IPS DF 4.7 (cell line): Measurements from ENCODE around the gene HECTD4.

ENCODE experiments used
- DNase-seq: peaks from one replicate; pipeline ENCODE4 v3.0.0-alpha.2; 2013; ENCODE audit warnings: low spot score; ENCODE audit errors: extremely low read depth

The HECTD4 gene

DNA sequence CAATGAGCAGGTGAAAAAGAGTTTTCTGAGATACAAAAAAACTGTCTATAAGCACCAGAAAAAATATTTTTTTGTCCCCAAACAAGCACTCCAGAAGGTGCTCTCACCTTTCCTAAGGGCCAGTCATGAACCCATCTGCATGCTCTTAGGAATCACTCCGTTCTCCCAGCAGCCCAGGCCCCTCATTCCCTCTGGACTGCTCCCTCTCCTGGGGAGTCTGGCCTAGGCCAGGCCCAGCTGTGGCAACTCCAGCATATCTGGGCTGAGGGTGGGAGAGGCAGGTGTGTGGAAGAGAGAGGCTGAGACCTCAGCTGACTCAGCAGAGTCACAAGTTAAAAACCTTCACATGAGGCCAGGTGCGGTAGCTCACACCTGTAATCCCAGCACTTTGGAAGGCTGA, 202.3 kb downstream of the HECTD4 start:
- DNase-seq, result no peak

DNA sequence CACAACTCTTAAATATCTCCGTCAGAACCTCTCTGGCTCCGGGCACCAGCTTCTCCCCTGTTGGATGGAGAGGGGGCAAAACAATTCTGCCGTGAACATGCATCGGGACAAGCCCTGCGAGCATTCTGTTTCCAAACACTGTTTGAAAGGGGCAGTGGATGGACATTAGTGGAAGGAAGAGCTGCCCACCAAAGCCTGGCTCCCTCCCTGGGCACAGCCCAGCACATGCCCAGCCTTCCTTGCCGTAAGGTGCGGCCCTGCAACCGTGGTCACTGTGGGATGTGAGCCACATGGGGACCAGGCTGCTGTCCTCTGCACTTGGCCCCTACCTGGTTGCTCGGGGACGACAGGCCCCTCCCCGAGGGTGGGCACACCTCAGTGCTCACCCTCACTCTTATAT, 202.9 kb downstream of the HECTD4 start:
- DNase-seq, result no peak

DNA sequence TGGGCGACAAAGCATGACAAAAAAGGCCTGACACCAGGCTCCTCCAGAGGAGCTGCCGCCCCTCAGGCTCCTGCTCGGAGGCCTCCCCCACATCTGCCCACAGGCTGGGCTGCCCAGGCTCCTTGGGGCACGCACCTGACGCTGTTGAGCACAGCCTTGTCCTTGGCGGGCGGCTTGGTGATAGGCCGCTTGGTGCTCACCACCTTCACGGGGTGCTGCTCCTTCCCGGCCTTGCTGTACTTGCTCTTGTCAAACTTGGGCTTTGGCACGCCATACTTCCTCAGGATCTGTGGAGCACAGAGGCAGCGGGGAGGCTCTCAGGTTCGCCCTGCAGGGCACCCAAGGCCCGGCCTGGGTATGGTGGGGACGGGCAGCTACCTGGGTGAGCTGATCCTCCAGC, 203.4 kb downstream of the HECTD4 start:
- no peak for DNase-seq

DNA sequence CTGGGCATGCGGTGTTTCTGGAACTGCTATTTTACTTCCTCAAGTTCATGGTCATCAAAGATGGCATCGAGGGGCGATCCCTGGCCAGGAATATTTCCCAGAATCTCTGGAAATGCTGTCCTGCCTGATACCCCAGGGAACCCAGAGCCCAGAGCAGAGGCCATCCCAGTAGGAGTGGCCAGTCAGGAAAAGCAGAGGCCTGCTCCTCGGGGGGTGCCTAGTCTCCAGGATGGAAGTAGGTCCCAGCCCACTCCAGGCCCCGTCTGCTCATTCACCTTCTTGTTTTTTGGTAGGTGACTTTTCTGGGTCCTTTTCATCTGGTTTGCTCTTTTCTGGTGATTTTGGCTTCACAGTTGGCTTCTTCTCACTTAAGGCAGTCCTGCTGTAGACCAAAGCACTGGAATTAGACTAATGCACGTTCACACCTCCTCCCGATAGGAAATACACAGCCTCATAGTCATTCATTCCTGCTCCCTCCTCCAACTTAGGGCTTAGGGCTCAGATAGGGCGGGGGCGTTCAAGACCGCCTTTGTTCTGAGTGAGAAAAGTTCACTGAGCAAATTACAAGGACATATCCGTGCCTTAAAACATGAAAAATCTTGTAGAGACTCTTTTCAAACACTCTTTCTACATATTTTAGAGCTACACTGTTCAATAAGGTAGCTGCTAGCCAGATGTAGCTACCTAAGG, 205.8 kb downstream of the HECTD4 start:
- no peak for DNase-seq

DNA sequence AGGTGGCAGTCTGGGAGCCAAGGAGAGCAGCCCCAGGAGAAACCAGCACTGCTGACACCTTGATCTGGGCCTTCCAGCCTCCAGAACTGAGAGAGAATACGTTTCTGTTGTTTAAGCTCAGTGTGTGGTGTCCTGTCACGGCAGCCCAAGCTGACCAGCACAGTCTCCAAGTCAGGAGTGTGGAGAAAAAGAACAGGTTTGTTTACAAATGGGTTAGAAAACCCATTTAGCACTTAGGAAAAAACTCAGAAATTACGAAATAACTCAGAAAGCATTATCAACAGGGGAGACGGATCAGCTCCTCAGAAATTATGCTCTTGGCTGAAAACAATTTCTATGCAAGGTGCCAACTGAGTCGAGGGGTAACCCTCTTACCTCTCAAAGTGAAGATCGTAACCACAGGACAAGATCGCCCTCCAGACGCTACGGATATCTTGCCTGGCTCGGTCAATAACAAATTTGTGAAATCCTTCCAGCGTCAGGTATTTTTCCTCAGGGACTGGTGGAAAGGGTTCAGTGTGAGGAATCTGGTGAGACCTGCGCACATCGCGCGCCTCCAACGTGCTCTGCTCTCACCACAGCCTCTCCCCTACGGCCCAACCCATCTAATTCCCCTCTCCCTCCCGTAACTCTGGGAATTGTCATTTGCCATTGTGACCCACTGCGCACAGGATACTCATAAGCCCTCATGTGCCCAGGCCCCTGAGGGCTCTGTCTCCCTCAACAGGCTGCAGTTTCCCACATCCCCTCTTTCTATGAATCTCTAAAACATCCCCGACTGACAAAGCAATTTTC, 206.7 kb downstream of the HECTD4 start:
- no peak for DNase-seq

DNA sequence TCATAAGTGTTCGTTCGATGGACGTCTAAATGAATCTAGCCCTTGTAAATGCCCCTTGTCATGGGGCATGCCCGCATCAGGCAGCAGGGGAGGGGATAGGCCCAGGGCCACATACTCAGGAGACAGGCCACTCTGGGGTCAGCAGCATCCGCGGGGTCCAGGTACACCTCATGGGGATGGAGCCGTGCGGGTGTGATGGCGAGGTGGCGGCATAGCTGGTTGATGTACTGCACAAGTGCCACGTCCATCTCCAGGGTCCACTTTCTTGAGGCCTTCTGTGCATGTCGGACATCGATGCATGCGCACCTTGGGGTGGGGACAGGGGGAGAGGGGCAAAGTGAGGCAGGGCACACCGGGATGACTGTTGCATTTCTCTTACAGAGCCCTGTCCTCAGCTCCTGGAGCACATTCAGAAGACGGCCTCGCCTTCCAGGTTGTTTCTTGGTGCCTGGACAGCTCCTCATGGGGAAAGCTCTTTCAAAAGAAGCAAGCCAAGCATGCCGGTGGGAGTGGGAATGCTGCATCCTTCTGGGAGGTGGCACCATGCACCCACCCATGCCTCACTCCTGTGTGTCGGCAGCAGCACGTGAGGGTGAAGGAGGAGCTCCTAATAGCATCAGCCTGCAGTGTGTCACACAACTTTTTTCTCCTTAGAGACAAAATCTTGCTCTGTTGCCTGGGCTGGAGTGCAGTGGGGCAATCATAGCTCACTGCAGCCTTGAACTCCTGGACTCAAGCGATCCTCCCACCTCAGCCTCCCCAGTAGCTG, 209.5 kb downstream of the HECTD4 start:
- DNase-seq, result no peak

DNA sequence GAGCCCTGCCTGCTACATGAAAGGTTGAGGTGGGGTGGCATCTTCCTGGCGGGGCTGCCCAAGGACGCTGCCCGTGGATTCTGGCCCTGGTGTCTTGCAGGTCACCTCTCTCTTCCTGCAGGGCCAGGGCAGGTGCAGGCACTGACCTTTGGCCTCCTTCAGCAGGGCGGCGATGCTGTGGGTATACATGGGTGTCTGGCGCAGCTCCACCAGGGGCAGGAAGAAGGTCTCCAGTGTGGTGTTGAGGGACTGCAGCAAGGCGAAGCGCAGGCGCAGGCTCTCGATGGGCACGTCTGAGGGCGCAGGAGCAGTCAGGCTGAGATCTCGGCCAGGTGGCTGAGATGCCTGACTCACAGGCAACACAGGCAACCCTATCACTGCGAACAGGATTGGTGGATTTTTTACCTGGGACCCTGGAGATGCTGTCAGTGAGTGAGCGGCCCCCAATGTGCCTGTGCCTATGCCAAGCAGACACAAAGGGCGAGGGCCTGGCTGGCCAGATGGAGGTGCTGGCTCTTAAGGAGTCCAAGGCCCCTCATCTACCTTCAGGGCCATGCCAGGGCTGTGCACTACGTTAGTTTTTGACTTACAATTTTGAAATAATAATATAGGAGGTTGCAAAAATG, 211.1 kb downstream of the HECTD4 start:
- no peak for DNase-seq

DNA sequence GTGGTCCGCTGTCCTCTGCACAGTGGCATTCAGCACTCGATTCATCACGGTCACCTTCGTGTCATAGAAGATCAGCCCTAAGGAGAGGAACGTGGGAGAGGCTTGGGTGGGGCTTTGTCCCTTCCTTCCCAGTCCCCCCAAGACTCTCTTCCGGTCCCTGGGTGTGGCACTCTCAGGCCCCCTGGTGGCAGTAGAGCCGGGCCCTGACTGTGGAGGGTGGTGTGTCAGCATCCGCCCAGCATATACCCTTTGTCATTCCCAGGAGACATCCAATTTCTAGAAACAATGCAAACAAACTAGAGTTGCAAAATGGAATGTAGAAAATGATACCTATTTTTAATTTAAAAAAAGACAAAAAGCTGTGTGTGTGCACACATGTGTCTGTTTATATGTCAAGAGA, 211.9 kb downstream of the HECTD4 start:
- no peak for DNase-seq

DNA sequence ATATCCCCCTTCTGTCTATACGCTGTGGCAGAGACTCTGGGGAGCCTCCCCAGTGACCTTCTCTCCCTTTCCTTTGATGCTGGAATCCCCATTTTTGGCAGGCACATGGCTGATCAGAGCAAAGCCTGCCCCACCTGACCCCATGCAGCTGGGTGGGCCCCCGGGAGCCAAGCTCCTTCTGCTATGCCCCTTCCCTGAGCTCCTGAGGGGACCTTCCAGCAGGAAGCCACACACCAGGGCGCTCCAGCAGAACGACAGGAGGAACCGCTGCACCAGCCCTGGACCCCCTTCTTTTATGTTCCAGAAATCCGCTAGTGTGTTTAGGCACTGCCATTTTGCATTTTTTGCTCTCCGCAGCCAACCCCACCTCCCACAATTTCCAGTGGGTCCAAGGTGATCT, 212.3 kb downstream of the HECTD4 start:
- DNase-seq, result no peak

DNA sequence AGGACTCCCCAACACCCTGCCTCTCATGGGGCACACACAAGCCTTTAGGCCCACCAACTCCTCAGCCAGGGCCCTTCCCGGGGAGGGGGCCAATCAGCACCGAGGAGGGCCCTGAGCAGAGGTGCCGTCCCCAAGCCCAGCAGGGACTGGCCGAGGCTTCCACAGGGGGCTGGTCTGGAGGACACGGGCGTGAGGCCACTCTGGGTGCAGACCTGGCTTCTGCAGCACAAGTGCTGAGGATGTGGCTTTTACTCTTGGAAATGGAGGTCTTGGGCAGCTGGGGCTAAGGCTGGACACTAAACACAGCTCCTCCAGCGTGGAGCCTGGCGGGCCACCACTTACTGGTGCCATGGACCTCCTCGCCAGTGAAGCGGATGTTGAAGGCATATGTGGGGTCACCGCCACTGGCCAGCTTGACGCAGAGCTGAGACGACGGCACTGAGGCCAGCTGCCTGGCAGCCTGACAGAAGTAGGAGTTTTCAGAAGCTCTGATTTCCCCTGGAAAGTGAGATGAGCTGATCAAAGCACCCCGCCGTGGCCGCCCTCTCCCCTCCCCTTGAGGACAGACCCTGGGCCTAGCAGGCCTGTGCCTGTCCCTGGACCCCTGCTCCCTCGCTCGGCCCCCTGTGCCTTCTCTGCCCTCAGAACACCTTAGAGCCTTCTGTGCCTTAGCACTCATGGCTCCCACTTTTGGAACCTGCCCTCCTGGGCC, 212.9 kb downstream of the HECTD4 start:
- no peak for DNase-seq

DNA sequence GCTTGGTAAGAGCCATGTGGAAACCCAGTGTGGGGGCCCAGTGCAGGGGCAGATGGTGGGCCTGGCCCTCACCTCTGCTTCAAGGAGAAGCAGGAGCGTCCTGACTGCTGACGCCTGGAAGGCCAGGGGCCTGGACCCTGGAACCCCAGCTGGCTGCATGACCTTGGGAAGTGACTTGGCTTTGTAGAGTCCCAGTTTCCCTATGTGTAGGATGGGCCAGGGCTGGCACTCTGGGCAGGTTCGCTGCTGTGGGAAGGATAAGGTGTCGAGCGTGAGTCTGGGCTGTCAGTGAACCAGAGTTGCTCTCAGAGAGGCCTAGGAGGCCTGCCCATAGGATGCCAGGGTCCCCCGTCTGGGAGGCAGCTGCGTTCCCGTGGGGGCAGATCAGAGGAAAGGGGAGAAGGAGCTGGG, 213.7 kb downstream of the HECTD4 start:
- no peak for DNase-seq

DNA sequence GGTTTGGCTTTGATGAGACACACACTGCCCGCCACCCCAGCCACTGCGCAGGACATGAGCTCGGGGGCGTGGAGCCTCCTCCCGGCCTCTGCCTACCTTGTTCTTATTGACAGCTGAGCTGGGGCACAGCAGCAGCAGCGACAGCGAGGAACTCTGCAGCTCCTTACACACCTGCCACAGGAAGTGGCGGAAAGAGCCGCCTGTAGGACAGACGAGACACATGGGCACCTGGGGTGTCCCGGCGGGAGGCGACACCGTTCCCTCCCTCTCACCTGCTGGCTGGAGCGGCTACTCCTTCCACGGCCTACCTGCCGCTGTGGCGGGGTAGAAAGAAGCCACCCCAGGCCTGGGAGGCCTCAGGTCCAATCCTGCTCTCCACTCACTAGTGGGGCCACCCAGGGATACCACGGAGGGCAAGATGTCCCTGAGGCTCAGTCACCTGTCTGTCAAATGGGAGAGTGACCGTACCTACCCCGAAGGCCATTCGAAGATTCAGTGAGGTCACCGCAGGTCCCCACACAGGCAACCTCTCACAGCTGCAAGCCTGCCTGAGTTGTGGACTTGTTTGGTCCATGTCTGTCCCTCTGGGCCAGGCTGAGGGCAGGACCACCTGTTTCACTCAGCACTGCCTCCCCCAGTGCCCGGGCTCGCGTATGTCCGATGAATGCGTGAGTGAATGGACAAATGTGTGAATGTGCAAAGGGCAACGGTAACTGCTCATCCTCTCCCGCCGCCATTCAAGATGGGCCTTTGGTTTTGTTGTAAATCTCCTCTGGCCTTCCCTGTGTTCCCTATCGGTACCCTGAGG, 214.3 kb downstream of the HECTD4 start:
- DNase-seq, result no peak

DNA sequence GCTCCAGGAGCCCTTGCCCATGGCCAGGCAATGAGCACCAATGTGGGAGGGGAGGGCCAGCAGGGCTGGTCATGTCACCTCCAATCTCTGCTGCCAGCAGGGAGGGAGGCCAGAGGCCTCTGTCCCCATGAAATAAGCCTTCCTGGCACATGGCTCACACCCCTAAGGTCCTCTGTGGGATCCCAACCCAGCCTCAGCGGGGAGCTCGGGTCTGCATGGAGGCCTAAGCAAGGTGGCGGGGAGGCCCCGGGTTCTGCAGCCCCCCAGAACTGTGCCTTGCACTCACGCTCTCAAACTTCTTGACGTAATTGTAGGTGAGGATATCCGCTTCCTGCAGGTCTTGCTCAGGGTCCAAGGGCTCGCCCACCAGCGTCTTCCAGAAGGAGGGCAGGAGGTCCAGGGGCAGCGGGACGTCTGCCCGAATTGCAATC, 215.2 kb downstream of the HECTD4 start:
- no peak for DNase-seq

DNA sequence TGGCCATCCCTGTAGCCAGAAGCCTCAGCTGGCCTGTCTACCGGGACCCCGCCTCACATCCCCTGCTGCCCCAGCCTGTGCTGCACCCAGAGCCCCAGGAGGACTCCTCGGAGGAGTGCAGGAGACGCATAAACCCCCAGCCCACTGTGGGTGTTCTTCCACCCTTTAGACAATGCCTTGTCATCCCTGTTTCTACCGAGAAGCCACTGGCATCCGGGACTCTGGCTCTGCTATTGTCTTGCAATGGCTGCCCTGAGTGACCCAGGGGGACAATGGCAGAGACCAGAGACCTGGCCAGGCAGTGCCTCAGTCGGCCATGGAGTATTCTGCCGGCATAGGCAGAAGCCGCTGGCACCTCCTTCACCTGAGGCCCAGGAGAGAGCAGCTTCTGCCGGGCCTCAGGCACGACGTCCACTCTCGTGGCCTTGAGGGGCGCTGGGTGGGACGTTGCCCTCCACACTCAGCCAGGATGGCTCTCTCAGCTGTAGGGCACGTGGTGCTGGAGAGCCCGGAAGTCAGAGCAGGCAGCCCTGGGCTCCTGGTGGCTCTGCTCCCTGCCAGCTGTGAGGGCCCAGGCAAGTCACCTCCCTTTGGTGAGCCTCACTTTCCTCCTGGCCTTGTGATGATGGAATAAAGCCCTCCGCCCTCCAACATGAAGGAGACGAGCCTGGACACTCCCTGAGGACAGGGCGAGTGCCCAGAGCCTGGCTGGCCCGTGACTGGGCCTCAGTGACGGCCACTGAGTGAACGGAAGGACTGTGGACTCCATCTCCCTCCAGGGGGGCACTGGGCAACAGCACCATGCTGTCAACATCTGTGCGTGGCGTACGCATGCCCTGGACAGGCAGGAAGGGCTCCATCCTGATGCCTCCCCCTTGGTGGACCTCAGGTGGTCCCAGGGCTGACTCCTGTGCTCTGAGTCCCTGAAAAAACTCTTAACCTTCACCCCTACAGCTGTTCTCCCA, 215.9 kb downstream of the HECTD4 start:
- DNase-seq, result no peak

DNA sequence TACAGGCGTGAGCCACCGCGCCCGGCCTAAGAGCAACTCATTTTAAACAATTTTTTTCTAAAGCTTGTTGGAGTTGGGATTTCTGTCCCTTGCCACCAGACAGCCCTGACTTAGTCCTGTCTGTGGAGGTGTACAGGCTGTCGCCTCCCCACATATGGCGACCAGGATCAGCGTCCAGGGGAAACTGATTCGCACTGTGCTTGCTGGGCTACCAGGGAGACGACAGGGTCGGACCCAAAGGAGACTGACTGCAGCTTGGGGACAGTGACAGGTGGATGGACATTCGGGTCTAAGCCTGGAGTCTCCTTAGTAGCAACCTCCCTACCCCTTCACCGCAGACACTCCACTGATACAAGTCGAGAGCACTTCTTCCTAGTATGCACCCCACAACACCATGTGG, 216.6 kb downstream of the HECTD4 start:
- DNase-seq, result no peak

DNA sequence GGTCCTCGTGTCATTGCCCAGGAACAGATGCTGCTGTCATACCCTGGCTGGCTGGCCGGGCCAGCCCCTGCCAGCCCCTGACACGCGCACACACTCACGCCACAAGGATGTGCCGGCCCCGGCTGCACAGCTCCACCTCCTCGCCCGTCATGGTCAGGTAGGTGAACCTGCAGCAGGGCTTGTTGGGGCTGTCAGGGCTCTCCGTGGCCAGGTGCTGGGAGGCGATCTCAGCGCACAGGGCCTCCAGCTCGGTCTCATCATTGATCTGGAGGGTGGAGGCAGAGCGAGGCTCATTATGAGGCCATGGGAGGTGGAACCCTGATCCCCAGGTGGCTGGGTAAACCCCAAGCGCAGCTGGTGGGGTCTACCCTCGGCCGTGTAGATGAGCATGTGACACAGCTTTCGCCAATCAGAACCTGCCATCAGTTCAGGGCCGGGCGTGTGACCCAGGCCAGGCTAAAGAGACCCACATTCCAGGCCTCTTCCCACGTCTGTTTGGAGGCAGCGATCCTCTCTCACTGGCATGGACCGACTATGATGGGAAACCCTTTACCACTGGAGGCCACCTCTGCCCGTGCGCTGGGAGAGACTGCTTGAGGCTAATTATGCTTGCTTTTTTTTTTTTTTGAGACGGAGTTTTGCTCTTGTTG, 218.1 kb downstream of the HECTD4 start:
- no peak for DNase-seq

DNA sequence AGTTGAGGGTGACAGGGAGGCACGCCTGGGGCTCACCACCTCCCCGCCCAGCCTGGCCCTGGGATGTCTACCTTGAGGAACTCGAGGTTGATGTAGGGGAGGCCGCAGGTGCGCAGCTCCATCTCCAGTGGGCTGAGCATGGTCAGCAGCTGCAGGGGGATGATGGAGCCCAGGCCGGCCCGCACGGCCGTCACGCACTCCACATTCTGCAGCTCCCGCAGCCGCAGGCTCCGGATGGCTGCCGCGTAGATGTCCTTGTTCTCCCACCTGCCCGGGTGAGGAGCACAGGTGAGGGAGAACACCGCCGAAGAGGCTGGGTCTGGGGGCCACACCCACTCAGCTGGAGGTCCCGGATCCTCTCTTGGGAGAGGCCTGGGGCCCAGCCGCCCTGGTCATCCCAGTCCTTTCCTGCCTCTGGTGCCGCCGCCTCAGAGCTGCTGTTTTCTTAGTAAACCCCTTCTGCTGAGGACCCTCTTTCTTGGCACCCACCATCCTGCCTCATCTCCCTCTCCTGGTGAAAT, 218.7 kb downstream of the HECTD4 start:
- DNase-seq, result no peak

DNA sequence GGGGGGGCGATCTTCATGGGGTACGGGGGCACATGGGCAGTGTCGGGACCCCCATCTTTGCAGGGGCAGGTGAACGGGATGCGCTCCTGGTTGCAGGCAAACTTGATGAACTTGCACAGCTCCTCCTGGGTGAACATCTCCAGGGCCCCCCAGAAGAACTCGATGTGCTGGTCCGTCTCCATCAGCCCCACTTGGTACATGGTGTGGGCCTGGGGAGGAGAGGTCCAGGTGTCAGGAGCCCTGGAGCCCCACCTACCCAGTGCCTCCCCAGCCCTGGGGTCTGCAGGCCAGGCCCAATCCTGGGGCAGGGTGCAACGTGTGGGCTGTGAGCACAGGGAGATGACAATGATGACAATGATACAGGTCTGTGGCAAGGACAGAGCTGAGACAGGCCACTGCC, 219.2 kb downstream of the HECTD4 start:
- DNase-seq, result no peak
